ENCODE results near the gene KCNJ15.

The KCNJ15 gene

DNA sequence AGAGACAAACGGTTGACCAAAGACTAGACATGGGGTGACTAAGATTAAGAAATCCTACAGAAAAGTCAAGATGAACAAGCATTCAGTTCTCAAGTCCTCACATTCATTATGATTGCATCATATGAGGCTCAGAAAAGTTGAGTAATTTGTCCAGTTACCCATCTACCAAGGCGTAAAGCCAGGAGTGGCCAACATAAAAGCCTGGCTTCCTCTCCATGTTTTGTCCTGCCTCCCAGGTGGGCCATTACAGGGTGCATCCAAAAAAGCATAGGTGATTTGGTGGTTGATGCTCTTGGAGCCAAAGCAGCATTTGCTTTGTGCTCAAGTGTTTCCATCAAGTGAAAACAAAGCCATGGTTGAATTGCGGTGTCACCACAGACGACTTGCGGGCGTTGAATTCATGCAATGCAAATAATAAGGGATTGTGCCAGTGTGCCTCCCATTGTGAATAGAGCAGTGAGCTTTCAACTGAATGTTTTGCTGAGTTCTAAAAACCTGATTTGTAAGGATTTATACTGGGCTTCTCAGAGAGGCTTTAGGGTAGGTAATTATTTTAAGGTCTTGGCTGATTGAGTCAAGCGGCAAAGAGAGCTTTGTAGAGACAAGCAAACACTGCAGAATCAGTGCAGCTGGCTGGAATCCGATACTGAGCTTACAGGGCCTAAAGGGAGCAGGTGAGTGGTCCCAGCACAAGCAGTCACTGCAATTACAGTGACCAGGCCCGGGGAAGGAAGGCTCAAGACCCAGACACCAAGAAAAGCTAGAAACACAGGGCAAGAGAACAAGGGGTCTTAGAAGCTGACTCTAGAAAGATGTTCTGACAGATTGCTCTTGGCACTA lies 54.1 kb downstream of the KCNJ15 start:
- H2AFZ ChIP-seq (ENCODE audit: low read length, unreplicated experiment) = no peak overlapping the region
- H3K27me3 ChIP-seq (ENCODE audit: insufficient read depth, low read length) = no peaks in the 10 kb centered on the region
- H3K4me1 ChIP-seq (ENCODE audit: control insufficient read depth, insufficient read depth, low read length, unreplicated experiment) = peaks cover 29% of the 10 kb centered on the region
- H3K4me3 ChIP-seq (ENCODE audit: low read depth, low read length) = no peak overlapping the region
- H3K79me2 ChIP-seq (ENCODE audit: control insufficient read depth, insufficient read depth, low read length, unreplicated experiment) = no peaks in the 10 kb centered on the region
- peak overlapping the region; percentile 74 for H3K27ac ChIP-seq (ENCODE audit: low read depth, low read length)
- no peaks in the 10 kb centered on the region for H3K36me3 ChIP-seq (ENCODE audit: insufficient read depth, low read length)

DNA sequence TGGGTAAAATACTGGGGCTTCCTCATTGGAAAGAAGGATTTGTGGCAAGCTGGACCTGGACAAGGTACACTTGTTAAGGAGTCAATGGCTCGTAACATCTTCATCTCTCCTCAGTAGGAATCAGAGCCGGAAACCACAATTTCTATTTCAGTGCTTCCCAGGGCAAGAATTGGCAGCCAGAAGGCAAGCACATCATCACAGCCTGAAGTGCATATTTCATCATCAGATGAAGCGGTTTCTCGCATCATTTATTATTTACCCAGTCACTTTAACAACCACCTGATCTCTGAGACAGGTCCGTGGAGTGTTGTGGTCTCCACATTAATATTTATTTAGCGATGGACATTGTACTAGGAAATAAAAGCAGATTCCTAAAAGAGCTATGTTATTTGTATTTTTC lies 55.0 kb downstream of the KCNJ15 start:
- no peak overlapping the region for H3K27ac ChIP-seq (ENCODE audit: low read depth, low read length)
- no peaks in the 10 kb centered on the region for H3K36me3 ChIP-seq (ENCODE audit: insufficient read depth, low read length)
- H2AFZ ChIP-seq (ENCODE audit: low read length, unreplicated experiment) = no peak overlapping the region
- H3K27me3 ChIP-seq (ENCODE audit: insufficient read depth, low read length) = no peaks in the 10 kb centered on the region
- no peaks in the 10 kb centered on the region for H3K79me2 ChIP-seq (ENCODE audit: control insufficient read depth, insufficient read depth, low read length, unreplicated experiment)
- H3K4me1 ChIP-seq (ENCODE audit: control insufficient read depth, insufficient read depth, low read length, unreplicated experiment) = peaks cover 21% of the 10 kb centered on the region
- no peak overlapping the region for H3K4me3 ChIP-seq (ENCODE audit: low read depth, low read length)

DNA sequence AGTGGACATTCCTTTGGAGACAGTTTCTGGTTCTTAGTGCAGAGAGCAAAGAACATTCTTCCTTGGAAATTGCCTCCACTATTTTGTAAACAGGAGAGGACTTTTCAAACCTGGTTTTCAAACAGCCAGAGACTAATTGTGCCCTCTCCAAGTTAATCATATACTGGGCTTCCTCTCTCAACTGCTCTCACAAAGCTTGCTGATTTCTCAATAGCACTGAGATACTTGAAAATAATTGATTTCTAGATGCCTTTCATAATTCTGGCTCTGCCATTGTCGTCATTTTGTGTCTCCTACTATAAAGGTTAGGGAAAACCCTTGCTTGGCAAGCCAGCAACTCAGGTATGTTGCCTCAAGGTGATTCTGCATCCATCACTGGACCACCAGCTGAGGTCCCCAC lies 56.0 kb downstream of the KCNJ15 start:
- Histone ChIP-seq H2AFZ (ENCODE audit: low read length, unreplicated experiment) (no peak overlapping the region), H3K27ac (ENCODE audit: low read depth, low read length) (no peak overlapping the region), H3K4me1 (ENCODE audit: control insufficient read depth, insufficient read depth, low read length, unreplicated experiment) (peaks cover 14% of the 10 kb centered on the region), H3K4me3 (ENCODE audit: low read depth, low read length) (no peak overlapping the region), H3K27me3 (ENCODE audit: insufficient read depth, low read length) (no peaks in the 10 kb centered on the region), H3K79me2 (ENCODE audit: control insufficient read depth, insufficient read depth, low read length, unreplicated experiment) (no peaks in the 10 kb centered on the region), H3K36me3 (ENCODE audit: insufficient read depth, low read length) (no peaks in the 10 kb centered on the region)

DNA sequence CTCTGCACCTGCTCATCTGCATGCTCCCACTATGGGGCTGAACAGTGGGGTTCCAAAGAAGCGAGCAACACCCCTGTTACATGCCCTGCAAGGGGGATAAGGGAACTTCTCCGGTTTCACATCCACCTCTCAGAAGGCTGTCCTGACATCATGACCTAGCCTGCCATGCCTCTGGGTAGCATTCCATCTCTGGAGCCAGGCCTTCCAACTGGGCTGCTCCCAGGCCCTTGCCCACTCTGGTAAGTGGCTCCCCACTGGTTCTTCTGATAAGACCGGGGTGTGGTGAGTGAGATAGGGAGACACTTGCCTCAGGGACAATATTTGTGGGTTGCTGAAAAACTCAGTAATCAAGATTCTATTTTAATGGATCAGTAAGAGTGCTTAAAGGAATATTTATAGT lies 57.8 kb downstream of the KCNJ15 start:
- H3K4me3 ChIP-seq (ENCODE audit: low read depth, low read length) = no peak overlapping the region
- peaks cover 17% of the 10 kb centered on the region for H3K4me1 ChIP-seq (ENCODE audit: control insufficient read depth, insufficient read depth, low read length, unreplicated experiment)
- H2AFZ ChIP-seq (ENCODE audit: low read length, unreplicated experiment) = no peak overlapping the region
- H3K79me2 ChIP-seq (ENCODE audit: control insufficient read depth, insufficient read depth, low read length, unreplicated experiment) = no peaks in the 10 kb centered on the region
- no peak overlapping the region for H3K27ac ChIP-seq (ENCODE audit: low read depth, low read length)
- no peaks in the 10 kb centered on the region for H3K36me3 ChIP-seq (ENCODE audit: insufficient read depth, low read length)
- no peaks in the 10 kb centered on the region for H3K27me3 ChIP-seq (ENCODE audit: insufficient read depth, low read length)

DNA sequence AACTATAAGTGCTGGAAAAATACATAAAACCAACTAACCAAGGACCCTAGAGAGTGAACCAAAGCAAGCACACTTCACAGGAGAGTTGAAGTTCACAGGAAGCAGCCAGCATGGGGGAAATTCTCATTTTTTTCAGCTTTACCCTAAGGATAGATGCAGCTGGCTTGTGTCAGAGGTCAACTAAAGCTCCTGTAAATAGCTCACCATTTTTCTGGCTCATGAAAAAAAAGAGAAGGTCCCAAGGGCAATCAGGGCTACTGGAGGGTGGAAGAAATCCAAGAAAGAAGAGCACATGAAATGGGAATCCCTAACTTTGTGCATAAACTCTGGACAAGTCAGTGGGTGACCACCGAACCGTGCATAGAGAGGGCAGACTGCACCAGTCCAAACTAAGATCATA lies 58.3 kb downstream of the KCNJ15 start:
- H3K27ac ChIP-seq (ENCODE audit: low read depth, low read length) = no peak overlapping the region
- peaks cover 22% of the 10 kb centered on the region for H3K4me1 ChIP-seq (ENCODE audit: control insufficient read depth, insufficient read depth, low read length, unreplicated experiment)
- no peaks in the 10 kb centered on the region for H3K27me3 ChIP-seq (ENCODE audit: insufficient read depth, low read length)

DNA sequence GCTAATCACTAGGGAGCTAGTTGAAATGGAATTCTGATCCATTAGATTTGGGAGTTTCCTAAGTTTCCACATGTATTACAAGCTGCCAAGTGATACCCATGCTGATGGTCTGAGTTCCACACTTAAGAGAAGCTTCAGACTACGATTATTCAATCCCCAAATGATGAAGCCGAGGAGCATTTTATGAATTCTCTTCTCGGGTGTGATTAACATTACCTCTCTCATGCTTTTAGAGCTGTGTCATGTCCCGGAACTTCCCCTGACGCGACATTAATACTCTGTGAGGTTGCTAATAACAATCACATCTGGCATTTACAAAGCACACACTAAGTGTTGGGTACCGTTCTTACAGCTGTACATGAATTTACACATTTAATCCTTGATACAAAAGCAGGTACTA lies 63.0 kb downstream of the KCNJ15 start:
- no peaks in the 10 kb centered on the region for H3K79me2 ChIP-seq (ENCODE audit: control insufficient read depth, insufficient read depth, low read length, unreplicated experiment)
- H2AFZ ChIP-seq (ENCODE audit: low read length, unreplicated experiment) = peak overlapping the region; percentile 68
- no peaks in the 10 kb centered on the region for H3K27me3 ChIP-seq (ENCODE audit: insufficient read depth, low read length)
- H3K27ac ChIP-seq (ENCODE audit: low read depth, low read length) = peak overlapping the region; percentile 79
- peaks cover 44% of the 10 kb centered on the region for H3K4me1 ChIP-seq (ENCODE audit: control insufficient read depth, insufficient read depth, low read length, unreplicated experiment)
- no peaks in the 10 kb centered on the region for H3K36me3 ChIP-seq (ENCODE audit: insufficient read depth, low read length)
- no peak overlapping the region; the same call in 1 of the 2 replicates for H3K4me3 ChIP-seq (ENCODE audit: low read depth, low read length)

More for the DNA sequence above, 58.3 kb downstream of the KCNJ15 start:
- Histone ChIP-seq H3K4me3 (ENCODE audit: low read depth, low read length) (no peak overlapping the region), H3K36me3 (ENCODE audit: insufficient read depth, low read length) (no peaks in the 10 kb centered on the region), H3K79me2 (ENCODE audit: control insufficient read depth, insufficient read depth, low read length, unreplicated experiment) (no peaks in the 10 kb centered on the region), H2AFZ (ENCODE audit: low read length, unreplicated experiment) (no peak overlapping the region)

DNA sequence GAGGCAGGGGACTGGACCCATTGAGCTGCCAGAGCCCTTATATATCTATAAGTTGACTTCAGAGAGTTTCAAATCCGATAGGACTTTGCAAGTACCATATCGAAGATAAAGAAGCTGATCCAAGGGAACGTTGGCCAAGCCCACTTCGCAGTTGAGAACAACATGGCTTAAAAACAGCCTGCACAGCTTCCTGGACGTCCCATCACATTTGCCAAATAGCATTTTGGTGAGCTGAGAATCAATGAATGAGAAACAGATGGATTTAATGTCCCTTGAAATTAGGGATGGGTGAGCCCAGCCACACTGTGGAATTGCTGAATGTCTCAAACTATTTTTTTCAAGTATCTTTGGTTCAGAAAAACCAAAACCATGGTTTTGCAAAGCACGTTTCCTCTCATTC lies 64.8 kb downstream of the KCNJ15 start:
- Histone ChIP-seq H3K27me3 (ENCODE audit: insufficient read depth, low read length) (no peaks in the 10 kb centered on the region), H3K79me2 (ENCODE audit: control insufficient read depth, insufficient read depth, low read length, unreplicated experiment) (no peaks in the 10 kb centered on the region), H3K4me3 (ENCODE audit: low read depth, low read length) (no peak overlapping the region), H3K36me3 (ENCODE audit: insufficient read depth, low read length) (no peaks in the 10 kb centered on the region), H2AFZ (ENCODE audit: low read length, unreplicated experiment) (no peak overlapping the region), H3K4me1 (ENCODE audit: control insufficient read depth, insufficient read depth, low read length, unreplicated experiment) (peaks cover 43% of the 10 kb centered on the region), H3K27ac (ENCODE audit: low read depth, low read length) (peak overlapping the region; percentile 98; the same call in 1 of the 2 replicates)

DNA sequence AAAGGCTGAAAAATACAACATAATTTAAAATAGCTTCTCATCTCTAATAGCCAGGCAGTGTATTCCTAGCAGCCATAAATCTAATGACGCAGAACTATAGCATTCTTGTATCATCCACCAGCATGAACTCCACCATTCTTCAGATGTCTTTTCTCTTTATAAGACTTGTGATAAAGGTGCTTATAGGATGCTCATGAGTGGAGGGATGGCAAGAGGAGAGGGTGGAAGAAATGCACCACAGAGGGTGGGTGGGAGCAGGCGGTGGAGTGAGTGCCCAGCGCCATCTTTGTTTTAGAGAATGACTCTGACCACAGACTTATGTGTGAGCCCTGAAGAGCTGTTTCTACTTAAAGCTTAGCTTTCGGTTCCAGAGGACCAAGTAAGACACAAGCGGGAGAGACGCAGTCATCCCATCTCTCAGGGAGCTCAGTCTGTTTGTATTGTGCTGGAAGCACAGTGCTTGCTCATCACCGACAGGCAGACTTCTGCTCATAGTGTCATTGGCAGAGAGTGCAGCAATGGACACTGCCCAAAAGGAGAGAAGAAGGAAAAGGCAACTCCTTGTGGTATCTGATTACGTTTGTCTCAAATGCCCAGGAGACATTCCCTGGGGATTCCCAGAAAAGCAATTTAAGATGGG lies 65.6 kb downstream of the KCNJ15 start:
- H3K27ac ChIP-seq (ENCODE audit: low read depth, low read length) = peak overlapping the region; percentile 98
- H3K4me1 ChIP-seq (ENCODE audit: control insufficient read depth, insufficient read depth, low read length, unreplicated experiment) = peaks cover 48% of the 10 kb centered on the region
- no peaks in the 10 kb centered on the region for H3K36me3 ChIP-seq (ENCODE audit: insufficient read depth, low read length)
- H2AFZ ChIP-seq (ENCODE audit: low read length, unreplicated experiment) = no peak overlapping the region
- no peaks in the 10 kb centered on the region for H3K27me3 ChIP-seq (ENCODE audit: insufficient read depth, low read length)
- no peaks in the 10 kb centered on the region for H3K79me2 ChIP-seq (ENCODE audit: control insufficient read depth, insufficient read depth, low read length, unreplicated experiment)
- H3K4me3 ChIP-seq (ENCODE audit: low read depth, low read length) = no peak overlapping the region

DNA sequence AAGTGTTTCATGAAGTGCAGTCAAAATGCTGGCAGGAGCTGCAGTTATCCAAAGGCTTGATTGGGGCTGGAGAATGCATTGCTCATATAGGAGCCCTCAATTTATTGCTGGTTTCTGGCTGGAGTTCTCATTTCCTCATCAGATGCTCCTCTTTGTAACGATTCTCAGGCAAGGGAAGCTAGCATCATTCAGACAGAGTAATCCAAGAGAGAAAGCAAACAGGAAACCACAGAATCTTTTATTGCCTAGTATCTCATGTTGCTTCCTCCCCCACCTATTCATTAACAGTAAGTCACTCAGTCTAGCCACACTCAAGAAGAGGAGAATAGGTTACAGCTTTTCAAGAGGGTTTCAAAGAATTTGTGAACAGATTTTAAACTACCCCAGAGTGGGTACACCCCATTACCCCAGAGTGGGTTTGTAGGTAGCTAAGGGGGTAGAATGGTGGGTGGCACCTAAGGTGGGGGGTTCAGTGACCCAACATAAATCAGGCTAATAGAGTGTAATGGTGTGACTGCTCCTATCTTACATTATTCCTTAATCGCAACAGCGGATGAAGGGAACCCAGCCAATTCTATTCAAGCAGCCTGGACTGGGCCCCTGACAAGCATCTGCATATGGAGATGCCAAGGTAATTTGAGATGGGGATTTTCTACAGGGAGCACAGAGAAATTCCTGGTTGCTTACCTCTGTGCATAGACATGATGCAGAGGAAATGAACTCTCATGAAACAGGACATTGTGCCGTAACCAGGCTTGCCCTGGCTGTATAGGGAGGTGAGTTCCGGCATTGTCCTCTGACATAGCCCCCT lies 67.1 kb downstream of the KCNJ15 start:
- H3K4me3 ChIP-seq (ENCODE audit: low read depth, low read length) = peak overlapping the region; percentile 17
- no peaks in the 10 kb centered on the region for H3K79me2 ChIP-seq (ENCODE audit: control insufficient read depth, insufficient read depth, low read length, unreplicated experiment)
- peaks cover 48% of the 10 kb centered on the region for H3K4me1 ChIP-seq (ENCODE audit: control insufficient read depth, insufficient read depth, low read length, unreplicated experiment)
- H3K27me3 ChIP-seq (ENCODE audit: insufficient read depth, low read length) = no peaks in the 10 kb centered on the region
- H3K27ac ChIP-seq (ENCODE audit: low read depth, low read length) = peak overlapping the region; percentile 98
- no peak overlapping the region for H2AFZ ChIP-seq (ENCODE audit: low read length, unreplicated experiment)
- H3K36me3 ChIP-seq (ENCODE audit: insufficient read depth, low read length) = no peaks in the 10 kb centered on the region

DNA sequence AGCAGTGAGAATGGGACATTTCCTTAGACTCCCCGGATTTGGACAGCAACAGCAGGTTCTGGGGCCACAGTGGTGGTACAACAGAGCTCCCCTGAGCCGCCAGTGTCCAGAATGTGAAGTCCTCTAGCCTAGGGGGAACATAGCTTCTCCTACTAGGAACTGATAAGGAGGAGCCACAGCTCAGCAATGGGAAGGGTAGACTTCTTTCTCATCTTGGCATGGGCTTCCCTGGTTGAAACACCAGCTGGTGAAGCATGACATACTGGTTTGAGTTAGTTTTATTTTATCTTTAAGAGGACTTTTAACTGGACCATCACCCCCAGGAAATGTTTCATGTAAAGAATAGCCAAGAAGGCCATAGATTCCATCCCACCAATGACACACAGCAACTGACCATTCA lies 68.4 kb downstream of the KCNJ15 start:
- H3K27ac ChIP-seq (ENCODE audit: low read depth, low read length) = peak overlapping the region; percentile 98
- peaks cover 38% of the 10 kb centered on the region for H3K4me1 ChIP-seq (ENCODE audit: control insufficient read depth, insufficient read depth, low read length, unreplicated experiment)
- H3K79me2 ChIP-seq (ENCODE audit: control insufficient read depth, insufficient read depth, low read length, unreplicated experiment) = no peaks in the 10 kb centered on the region
- H3K36me3 ChIP-seq (ENCODE audit: insufficient read depth, low read length) = no peaks in the 10 kb centered on the region
- H3K27me3 ChIP-seq (ENCODE audit: insufficient read depth, low read length) = no peaks in the 10 kb centered on the region
- no peak overlapping the region for H2AFZ ChIP-seq (ENCODE audit: low read length, unreplicated experiment)
- no peak overlapping the region for H3K4me3 ChIP-seq (ENCODE audit: low read depth, low read length)

Data from ACC112 (cell line).